GM13976 (cell line): ENCODE measurements around the gene AKTIP.

ENCODE experiments used
- DNase-seq: peaks from one replicate; pipeline ENCODE4 v3.0.0; 2012; ENCODE audit warnings: low spot score
- CTCF ChIP-seq: IDR thresholded peaks from 2 replicates; pipeline ENCODE4 v1.5.1; 2012; ENCODE audit warnings: borderline replicate concordance, mild to moderate bottlenecking; ENCODE audit not compliant: insufficient read depth; ENCODE audit errors: extremely low read depth, missing control alignments, control extremely low read depth
- in situ Hi-C: fragments of 300-500 bp; cut with MboI; formaldehyde crosslinking; loops from one replicate; pipeline ENCODE4 v1.12.0; 2022; ENCODE audit warnings: low sequenced_read_pairs, mixed read lengths, inconsistent platforms; ENCODE audit not compliant: unreplicated experiment

Gene AKTIP

DNA sequence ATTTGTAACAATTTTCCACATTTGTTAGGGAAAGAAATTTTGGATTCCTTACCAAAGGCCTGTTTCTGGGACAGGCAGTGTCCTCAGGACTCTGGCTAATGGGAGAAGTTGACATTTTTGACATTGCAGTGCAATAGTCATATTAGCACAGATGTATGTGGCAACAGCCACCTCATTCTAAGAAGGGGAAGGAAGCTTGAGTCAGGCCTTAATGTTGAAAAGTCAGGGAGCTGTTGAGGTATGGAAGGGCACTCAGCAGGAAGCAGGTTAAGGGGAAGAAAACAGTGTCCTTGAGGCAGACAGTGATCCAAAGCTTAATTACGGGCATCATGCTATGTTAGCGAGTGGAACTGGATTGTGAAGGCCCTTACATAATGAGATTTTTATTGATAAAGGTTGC lies 20.9 kb downstream of the AKTIP start:
- no peak for DNase-seq
- TF ChIP-seq CTCF = no peak
- in situ Hi-C loops = no loop called here

- in situ Hi-C loops = no loop called here
- DNase-seq = no peak
- no peak for TF ChIP-seq CTCF
Observed at GRCh38 chr16:53480394-53480793, 22.6 kb downstream of the AKTIP start.

DNA sequence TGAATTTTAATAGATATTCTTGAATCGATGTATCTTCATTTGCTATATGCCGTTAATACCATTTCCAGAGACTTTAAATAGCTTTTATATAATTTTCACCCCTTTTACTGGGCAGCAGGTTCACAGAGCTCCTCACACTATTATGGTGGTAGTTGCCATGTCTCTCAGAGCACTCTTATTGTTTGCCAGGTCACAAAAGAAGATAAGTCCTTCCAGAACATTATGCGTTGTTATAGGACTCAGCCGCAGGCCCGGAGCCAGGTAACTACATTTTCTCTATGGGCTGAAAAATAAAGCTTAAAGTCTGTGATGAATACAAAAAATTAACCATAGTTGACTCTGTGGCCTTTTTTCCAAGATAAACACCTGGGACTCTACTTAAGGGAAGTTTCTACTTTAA lies 24.0 kb downstream of the AKTIP start:
- no peak for TF ChIP-seq CTCF
- DNase-seq = no peak
- in situ Hi-C loops = no loop called here

- no peak for TF ChIP-seq CTCF
- in situ Hi-C loops = no loop called here
- no peak for DNase-seq
Observed at GRCh38 chr16:53476867-53477266, 26.1 kb downstream of the AKTIP start.

DNA sequence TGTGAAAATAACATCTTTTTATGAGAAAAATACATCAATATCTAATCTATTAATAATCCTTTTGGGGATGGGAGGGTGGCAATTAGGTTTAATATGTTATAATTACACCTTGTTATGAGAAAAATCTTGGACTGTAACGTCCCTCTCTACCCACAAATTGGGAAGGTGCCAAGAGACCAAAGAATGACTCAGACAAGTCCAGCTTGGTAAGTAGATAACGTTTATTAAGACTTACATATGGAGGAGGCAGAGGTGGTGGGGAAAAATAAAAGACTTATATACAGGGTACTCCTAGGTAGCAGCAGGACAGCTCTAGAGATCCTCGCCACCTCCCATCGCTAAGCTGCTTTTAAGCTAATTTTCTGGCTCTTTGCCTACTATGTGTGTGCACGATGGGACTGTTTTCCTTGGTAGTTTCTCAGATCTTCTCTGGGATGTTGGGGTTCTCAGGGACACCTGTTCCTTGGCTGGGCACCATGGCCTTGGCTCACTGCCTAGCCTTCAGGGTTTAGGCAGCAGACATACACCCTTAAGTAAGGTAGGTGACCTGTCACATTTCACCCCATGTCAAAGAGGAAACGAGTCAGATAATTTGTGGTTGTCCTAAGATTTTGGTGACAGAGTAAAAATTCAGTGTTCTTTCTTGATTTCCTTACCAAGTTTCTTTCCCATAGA lies 37.3 kb downstream of the AKTIP start:
- TF ChIP-seq CTCF = no peak
- DNase-seq = no peak
- in situ Hi-C loops = no loop called here

- in situ Hi-C loops = no loop called here
- DNase-seq = no peak
Observed at GRCh38 chr16:53458635-53459034, 44.4 kb downstream of the AKTIP start.

More at GRCh38 chr16:53458635-53459034, 44.4 kb downstream of the AKTIP start:
- no peak for TF ChIP-seq CTCF
